GM12872 (cell line): ENCODE measurements around the gene LSAMP.
A peak's percentile ranks its signal among the peaks of the same experiment; 100 is the strongest.

ENCODE experiments used
- TF ChIP-seq, protein P1 (sequence below): IDR thresholded peaks from 3 replicates; pipeline ENCODE4 v1.5.1; 2011; ENCODE audit warnings: low read depth, mild to moderate bottlenecking, low read length, moderate library complexity; ENCODE audit not compliant: insufficient read depth

LSAMP gene

DNA sequence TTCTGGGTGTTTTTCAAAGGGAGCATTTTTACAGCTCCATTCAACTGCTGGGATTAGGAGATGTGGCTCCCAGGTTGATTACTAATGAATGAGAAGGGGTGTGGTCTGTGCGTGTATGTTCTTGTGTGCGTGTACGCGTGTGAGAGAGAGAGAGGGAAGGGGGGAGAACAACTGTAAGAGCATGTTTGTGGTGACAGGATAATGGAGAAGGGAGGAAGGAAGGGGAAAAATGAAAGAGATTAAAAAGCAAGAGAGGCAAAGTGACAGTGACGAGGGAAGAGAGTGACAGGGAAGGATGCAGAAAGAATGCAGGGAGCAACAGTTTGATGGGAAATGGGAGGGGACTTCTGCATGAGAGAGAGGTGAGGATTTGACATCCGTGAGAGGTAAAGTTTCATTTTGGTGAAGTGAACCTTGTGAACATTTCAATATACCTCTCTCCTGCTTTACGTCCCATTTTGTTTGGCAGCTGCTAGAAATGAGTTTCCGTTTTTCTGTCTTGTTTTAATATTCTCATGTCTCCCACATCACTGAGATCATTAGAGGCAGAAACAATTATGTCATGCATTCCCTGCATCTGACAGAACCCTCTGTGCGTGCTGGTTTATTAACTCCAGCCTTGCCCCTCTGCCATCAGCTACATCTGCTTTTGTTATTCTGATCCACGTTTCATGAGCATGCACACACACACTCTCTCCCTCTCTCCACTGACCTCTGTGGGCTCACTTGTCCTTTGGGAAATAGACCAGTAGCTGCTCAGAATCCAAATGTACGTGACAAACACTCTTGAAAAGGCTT lies 660.3 kb downstream of the LSAMP start:
- TF ChIP-seq, protein P1, sequence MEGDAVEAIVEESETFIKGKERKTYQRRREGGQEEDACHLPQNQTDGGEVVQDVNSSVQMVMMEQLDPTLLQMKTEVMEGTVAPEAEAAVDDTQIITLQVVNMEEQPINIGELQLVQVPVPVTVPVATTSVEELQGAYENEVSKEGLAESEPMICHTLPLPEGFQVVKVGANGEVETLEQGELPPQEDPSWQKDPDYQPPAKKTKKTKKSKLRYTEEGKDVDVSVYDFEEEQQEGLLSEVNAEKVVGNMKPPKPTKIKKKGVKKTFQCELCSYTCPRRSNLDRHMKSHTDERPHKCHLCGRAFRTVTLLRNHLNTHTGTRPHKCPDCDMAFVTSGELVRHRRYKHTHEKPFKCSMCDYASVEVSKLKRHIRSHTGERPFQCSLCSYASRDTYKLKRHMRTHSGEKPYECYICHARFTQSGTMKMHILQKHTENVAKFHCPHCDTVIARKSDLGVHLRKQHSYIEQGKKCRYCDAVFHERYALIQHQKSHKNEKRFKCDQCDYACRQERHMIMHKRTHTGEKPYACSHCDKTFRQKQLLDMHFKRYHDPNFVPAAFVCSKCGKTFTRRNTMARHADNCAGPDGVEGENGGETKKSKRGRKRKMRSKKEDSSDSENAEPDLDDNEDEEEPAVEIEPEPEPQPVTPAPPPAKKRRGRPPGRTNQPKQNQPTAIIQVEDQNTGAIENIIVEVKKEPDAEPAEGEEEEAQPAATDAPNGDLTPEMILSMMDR = no peak

DNA sequence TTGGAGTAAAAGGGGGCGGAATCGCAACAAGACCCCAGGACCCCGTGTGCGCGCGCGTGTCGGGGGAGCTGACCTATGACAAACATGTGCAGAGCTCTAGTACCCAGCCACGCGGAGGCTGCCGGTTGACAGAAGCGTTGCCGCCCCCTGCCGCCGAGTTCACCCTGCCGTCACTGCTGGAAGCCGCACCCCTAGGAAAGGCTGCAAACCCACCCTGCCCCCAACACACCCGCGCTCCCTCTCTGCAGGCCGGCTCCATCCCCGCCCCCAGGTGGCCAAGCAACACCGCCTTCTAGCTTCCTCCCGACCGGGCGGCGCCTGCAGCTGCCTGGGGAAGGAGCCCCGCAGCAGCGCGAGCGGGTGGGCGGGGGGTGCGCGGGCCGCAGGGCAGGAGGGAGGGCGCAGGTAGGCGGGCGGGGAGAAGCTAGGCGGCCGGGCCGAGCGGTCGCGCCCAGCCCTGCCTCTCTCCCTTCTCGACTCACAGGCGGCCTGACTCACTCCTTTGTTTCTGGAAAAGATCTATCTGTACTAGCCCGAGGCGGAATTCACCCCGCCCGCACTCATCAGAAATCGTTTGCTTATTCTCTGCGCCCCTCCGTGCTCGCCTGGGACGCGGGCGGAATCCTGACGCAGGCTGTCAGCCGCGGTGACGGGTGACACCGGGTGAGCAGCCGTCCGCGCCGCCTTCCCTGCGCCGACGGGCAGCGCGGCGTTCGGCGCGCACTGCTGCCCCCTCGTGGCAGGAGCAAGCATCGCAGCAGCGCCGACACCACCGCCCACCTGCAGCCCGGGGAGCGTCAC lies 661.1 kb downstream of the LSAMP start:
- TF ChIP-seq, protein P1 = peak; percentile 96

DNA sequence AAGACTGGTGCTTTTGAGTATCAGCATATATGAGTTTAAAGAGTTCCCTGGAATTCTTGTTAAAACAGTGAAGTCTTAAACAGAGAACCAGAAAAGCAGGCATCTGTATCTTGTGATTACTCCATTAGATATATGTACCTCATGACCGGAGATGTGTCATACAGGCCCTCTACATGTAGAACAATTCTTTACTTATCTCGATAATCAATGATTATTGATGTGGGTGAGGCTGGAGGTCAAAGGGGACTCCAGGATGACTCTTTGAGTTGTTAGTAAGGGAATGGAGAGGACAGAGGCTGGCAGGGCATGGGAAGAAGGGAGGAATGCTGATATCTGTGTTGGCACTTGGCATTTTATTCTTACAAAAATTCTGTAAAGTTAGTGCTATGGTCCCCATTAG lies 666.3 kb downstream of the LSAMP start:
- TF ChIP-seq, protein P1 = no peak

DNA sequence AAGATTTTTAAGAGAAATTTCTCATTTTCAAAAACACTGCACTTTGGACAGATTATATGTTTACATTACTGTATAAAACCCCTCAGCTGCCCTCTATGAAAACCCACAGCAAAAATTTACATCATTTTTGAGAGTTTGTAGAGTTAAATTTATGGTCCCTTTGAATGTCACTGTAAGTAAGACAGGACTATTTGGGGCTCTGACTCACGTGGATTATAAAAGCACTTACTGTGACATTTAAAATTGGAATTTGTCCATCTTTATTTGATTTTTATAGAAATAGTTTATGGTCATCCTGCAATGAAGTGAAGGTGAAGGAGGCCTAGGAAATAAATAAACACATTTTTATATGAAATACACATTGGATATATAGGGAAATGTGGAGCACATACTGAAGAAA lies 672.3 kb downstream of the LSAMP start:
- TF ChIP-seq, protein P1 = no peak

DNA sequence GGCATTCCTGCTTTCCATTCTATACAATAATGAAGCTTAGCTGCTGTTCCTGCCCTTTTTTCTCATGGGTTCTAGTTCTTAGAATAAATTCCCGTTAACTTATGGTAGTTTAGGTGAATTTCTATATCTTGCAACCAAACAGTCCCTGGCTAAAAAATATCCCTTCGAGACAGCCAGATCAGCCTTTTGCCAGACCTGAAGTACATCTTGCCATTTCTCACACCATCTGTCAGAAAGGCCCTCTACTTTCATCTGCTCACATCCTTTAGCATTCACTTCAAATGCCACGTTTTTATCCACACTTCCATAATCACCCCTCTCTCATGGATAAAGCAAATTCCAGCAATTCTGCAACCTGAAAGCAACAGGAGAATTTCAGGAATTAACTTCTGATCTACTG lies 676.6 kb downstream of the LSAMP start:
- TF ChIP-seq, protein P1 = no peak

DNA sequence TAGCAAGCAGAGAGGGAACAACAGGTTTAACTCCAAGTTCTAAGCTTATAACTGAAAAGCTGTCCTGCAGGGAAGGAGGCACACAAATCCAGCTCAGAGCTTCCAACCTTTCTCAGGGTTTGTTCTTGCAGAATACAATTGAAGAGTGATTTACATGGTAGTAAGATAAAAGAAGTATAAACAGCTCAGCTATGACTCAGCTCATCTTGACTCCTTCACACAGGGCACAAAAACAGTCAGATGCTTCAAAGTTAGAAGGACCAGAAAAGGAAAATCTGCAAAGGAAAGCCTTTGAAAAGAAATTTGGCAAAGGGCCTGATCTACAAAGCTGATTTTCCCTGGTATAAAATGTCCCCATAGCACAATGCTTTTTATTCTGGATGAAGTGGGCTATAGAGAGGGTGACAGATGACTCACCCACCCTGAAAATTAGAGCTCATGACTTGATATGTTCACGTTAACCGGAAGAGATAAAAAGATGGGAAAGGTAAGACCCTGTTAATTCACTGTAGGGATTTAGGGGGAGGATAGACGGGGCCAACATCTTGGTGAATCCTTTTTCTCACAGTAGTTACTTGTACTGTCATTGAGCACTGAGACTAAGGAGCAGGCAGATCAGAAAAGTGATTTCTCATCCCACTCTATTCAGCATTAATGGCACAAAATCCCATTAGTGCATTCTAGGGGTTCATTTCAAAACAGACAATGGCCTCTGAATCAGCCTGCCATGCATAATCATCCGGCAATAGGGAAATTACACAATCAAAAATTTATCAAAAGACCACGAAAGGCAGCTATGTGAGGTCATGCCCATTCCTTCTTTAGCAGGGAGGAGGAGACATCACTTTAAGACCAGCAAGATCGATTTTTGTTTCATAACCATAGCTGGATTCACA lies 678.5 kb downstream of the LSAMP start:
- TF ChIP-seq, protein P1 = no peak

DNA sequence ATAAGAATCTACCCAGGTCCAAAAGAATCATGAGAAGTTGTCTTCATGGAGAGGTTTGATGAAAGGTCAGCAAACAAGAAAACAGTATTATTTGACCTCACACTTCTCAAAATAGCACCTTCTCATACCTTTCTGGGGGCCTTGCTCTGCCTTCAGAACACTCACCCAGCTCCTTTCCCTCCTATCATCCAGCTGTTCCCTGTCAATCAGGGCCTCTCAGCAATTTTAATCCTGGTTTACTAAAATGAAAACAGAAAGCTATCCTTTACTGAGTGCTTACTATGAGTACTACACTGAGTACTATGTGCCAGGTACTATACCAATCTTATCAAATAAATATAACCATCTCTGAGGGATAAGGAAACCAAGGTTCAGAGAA lies 683.4 kb downstream of the LSAMP start:
- TF ChIP-seq, protein P1 = no peak
